ENCODE results near the gene MCOLN2.

MCOLN2 gene

DNA sequence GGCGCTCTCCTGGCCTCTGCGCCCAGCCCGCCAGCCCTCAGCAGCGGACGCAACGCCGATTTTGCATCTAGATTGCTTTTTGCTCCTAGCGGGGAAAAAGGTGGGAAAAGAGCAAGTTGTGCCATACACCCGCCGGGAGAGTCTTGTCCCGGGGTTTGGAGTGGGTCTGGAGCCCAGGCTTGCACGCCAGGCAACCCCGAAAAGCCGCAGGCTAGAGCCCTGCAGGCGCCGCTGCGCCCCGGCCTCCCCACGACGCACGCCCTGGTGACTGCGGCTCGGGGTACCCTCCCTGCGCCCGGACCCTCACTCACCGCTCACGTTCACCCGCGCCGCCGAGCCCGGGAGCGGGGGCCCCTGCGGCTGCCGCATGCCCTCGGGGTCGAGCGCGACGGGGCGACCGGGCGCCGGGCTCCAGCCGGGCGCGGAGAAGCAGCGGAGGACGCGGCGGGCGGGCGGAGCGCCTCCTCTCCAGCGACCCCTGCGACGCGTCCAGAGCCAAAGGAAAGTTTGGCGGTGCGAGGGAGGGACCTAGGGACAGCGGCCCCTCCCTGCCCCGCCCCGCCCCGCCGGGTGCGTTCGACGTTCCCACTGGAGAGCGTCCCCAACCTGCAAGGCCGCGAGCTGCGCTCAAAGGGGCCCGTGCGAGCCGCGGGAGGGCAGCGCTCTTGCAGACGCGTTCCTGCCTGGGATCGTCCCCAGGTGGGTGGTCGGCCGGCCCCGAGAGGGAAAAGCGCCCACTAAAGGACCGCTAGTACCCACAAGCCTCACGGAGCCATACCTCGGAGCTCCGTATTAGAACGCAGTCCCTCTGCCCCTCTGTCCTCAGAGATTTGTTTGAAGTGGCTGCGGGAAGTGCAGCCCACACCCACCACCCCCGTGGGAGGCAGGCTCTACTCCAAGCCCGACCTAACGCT lies 104.0 kb downstream of the MCOLN2 start, which contains the start of gene LPAR3:
TSS of gene LPAR3 (minus strand) at position 502 of the 914 bp plus-strand sequence. CDS start 27,086 bp downstream, outside the sequence.
- Histone ChIP-seq H3K4me1 (peaks cover 0 to 11% (median 7%) of the 10 kb centered on the region in 4 donors), H3K9me3 (no peaks in the 10 kb centered on the region), H3K36me3 (no peaks in the 10 kb centered on the region), H3K27ac (no peak within 1 kb of the TSS), H3K4me3 (peak within 1 kb of the TSS in 1 of 2 donors; percentile 13), H3K27me3 (peaks cover 0 to 39% of the 10 kb centered on the region in 2 donors)
- intact Hi-C loops (cut with DNase I; ENCODE audit: low total_unique reads): no loop called here
- no peak for DNase-seq
- TF ChIP-seq, protein P1, sequence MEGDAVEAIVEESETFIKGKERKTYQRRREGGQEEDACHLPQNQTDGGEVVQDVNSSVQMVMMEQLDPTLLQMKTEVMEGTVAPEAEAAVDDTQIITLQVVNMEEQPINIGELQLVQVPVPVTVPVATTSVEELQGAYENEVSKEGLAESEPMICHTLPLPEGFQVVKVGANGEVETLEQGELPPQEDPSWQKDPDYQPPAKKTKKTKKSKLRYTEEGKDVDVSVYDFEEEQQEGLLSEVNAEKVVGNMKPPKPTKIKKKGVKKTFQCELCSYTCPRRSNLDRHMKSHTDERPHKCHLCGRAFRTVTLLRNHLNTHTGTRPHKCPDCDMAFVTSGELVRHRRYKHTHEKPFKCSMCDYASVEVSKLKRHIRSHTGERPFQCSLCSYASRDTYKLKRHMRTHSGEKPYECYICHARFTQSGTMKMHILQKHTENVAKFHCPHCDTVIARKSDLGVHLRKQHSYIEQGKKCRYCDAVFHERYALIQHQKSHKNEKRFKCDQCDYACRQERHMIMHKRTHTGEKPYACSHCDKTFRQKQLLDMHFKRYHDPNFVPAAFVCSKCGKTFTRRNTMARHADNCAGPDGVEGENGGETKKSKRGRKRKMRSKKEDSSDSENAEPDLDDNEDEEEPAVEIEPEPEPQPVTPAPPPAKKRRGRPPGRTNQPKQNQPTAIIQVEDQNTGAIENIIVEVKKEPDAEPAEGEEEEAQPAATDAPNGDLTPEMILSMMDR (IDR thresholded peaks at IDR 0.05): no peak

DNA sequence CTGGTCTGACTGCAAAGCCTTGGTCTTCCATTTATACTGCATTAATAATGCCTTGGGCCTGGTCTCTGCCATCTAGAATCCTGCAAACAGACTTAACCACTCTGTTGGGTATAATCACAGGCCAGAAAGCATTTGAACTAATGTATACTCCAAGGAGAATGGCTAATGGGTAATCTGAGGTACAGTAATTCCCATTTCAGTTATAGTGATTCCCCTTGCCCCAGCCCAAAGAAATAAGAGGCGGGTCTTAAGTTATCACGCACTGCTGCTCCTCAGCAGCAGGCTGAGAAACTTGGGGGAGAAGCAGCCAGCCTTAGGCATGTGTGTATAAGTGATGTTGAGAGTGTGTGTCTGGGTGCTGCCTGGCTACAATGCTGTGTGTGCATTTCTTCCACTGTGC lies 106.3 kb downstream of the MCOLN2 start:
- Histone ChIP-seq H3K27me3 (peaks cover 0 to 28% of the 10 kb centered on the region in 2 donors), H3K27ac (no peak overlapping the region), H3K36me3 (no peaks in the 10 kb centered on the region), H3K4me3 (no peak overlapping the region), H3K9me3 (no peaks in the 10 kb centered on the region), H3K4me1 (peaks cover 0 to 11% (median 7%) of the 10 kb centered on the region in 4 donors)
- TF ChIP-seq, protein P1 (IDR thresholded peaks at IDR 0.05): no peak
- intact Hi-C loops (cut with DNase I; ENCODE audit: low total_unique reads): no loop called here
- no peak for DNase-seq

GRCh38 chr1:84889437-84889836 lies 107.5 kb downstream of the MCOLN2 start:
- no peaks in the 10 kb centered on the region for H3K9me3 ChIP-seq
- no peak for DNase-seq
- H3K27me3 ChIP-seq: peaks cover 0 to 21% of the 10 kb centered on the region in 2 donors
- no peaks in the 10 kb centered on the region for H3K36me3 ChIP-seq
- intact Hi-C loops (cut with DNase I; ENCODE audit: low total_unique reads): no loop called here
- no peak overlapping the region for H3K27ac ChIP-seq
- TF ChIP-seq, protein P1 (IDR thresholded peaks at IDR 0.05): no peak
- H3K4me1 ChIP-seq: peaks cover 0 to 11% (median 7%) of the 10 kb centered on the region in 4 donors
- no peak overlapping the region for H3K4me3 ChIP-seq

DNA sequence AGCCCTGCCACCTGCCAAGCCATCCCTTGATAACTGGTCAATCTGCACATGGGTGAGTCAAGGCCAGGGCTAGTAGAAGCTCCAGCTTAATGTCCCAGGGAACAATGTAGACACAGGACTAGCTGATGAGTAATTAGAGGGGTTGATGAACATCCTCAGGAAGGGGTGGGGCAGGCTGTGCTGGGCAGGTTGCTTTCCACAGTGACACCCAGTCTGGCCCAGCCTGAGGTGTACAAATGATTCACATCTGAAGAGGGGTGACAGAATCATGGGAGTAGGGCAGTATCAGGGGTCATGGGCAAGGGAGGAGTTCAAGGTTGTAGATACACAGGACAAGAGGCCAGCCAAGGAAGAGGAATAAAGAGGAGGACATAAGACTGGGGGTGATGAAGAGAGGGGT lies 108.2 kb downstream of the MCOLN2 start:
- TF ChIP-seq, protein P1 (IDR thresholded peaks at IDR 0.05): no peak
- Histone ChIP-seq H3K36me3 (no peaks in the 10 kb centered on the region), H3K9me3 (no peaks in the 10 kb centered on the region), H3K4me3 (no peak overlapping the region), H3K27me3 (peaks cover 0 to 20% of the 10 kb centered on the region in 2 donors), H3K4me1 (peaks cover 0 to 11% (median 7%) of the 10 kb centered on the region in 4 donors), H3K27ac (no peak overlapping the region)
- intact Hi-C loops (cut with DNase I; ENCODE audit: low total_unique reads): no loop called here
- no peak for DNase-seq

GRCh38 chr1:84887261-84887934 lies 109.5 kb downstream of the MCOLN2 start:
- no peaks in the 10 kb centered on the region for H3K9me3 ChIP-seq
- intact Hi-C loops (cut with DNase I; ENCODE audit: low total_unique reads): no loop called here
- DNase-seq: no peak
- H3K27ac ChIP-seq: no peak overlapping the region
- peaks cover 0 to under 1% (median under 1%) of the 10 kb centered on the region in 4 donors for H3K4me1 ChIP-seq
- peaks cover 0 to 8% of the 10 kb centered on the region in 2 donors for H3K27me3 ChIP-seq
- TF ChIP-seq, protein P1 (IDR thresholded peaks at IDR 0.05): no peak
- no peak overlapping the region for H3K4me3 ChIP-seq
- no peaks in the 10 kb centered on the region for H3K36me3 ChIP-seq

All from tibial artery (tissue), 4 donors.